SK-N-SH treated with all-trans-retinoic acid at 6 μM for 48 hours (cell line): Measurements from ENCODE around the gene DNAH8.

Source experiments
- ATAC-seq: fragments of 200-7000 bp; cut with Tn5 transposase; 3 replicates; pipeline ENCODE4 v1.9.1; 2020; ENCODE audit warnings: mild to moderate bottlenecking, moderate library complexity
- BACH2 ChIP-seq: fragments of 250-450 bp; sonication (Bioruptor Pico); IDR thresholded peaks from 2 replicates; pipeline ENCODE4 v1.9.0; 2021; ENCODE audit warnings: mild to moderate bottlenecking, borderline replicate concordance
- CSDC2 ChIP-seq: fragments of 250-450 bp; sonication (Bioruptor Pico); IDR thresholded peaks from 2 replicates; pipeline ENCODE4 v1.5.0; 2020; ENCODE audit warnings: mild to moderate bottlenecking, moderate library complexity
- CSRNP3 ChIP-seq: fragments of 250-450 bp; sonication (Bioruptor Pico); IDR thresholded peaks from 2 replicates; pipeline ENCODE4 v1.5.1; 2021; ENCODE audit warnings: mild to moderate bottlenecking, moderate library complexity
- ESRRG ChIP-seq: fragments of 250-450 bp; sonication (Bioruptor Pico); IDR thresholded peaks from 2 replicates; pipeline ENCODE4 v1.6.1; 2021; ENCODE audit warnings: mild to moderate bottlenecking
- GLIS3 ChIP-seq: fragments of 250-450 bp; sonication (Bioruptor Pico); IDR thresholded peaks from 2 replicates; pipeline ENCODE4 v1.5.0; 2020; ENCODE audit warnings: mild to moderate bottlenecking, moderate library complexity
- ISL1 ChIP-seq: fragments of 250-450 bp; sonication (Bioruptor Pico); IDR thresholded peaks from 2 replicates; pipeline ENCODE4 v2.1.2; 2022; ENCODE audit warnings: mild to moderate bottlenecking, moderate library complexity
- OSR1 ChIP-seq: fragments of 250-450 bp; sonication (Bioruptor Pico); IDR thresholded peaks from 2 replicates; pipeline ENCODE4 v1.8.0; 2022; ENCODE audit warnings: moderate library complexity, mild to moderate bottlenecking, inconsistent platforms
- PATZ1 ChIP-seq: fragments of 250-450 bp; sonication (Bioruptor Pico); IDR thresholded peaks from 2 replicates; pipeline ENCODE4 v1.8.0; 2020; ENCODE audit warnings: mild to moderate bottlenecking, moderate library complexity, borderline replicate concordance
- POU6F1 ChIP-seq: fragments of 250-450 bp; sonication (Bioruptor Pico); IDR thresholded peaks from 2 replicates; pipeline ENCODE4 v1.8.0; 2021; ENCODE audit warnings: low read depth, mild to moderate bottlenecking, moderate library complexity, borderline replicate concordance
- PPARA ChIP-seq: fragments of 250-450 bp; sonication (Bioruptor Pico); IDR thresholded peaks from 2 replicates; pipeline ENCODE4 v1.5.0; 2020; ENCODE audit warnings: mild to moderate bottlenecking, borderline replicate concordance
- SNAI2 ChIP-seq: fragments of 250-450 bp; sonication (Bioruptor Pico); IDR thresholded peaks from 2 replicates; pipeline ENCODE4 v1.5.0; 2020; ENCODE audit warnings: mild to moderate bottlenecking, moderate library complexity
- TCF4 ChIP-seq: fragments of 250-450 bp; sonication (Bioruptor Pico); IDR thresholded peaks from 2 replicates; pipeline ENCODE4 v1.8.0; 2021; ENCODE audit warnings: mild to moderate bottlenecking, moderate library complexity, borderline replicate concordance
- TSHZ2 ChIP-seq: fragments of 250-450 bp; sonication (Bioruptor Pico); IDR thresholded peaks from 2 replicates; pipeline ENCODE4 v1.5.0; 2020; ENCODE audit warnings: mild to moderate bottlenecking, moderate library complexity
- ZC3H10 ChIP-seq: fragments of 250-450 bp; sonication (Bioruptor Pico); IDR thresholded peaks from 2 replicates; pipeline ENCODE4 v1.5.1; 2021; ENCODE audit warnings: mild to moderate bottlenecking, moderate library complexity
- ZFP3 ChIP-seq: fragments of 250-450 bp; sonication (Bioruptor Pico); IDR thresholded peaks from 2 replicates; pipeline ENCODE4 v1.5.0; 2020; ENCODE audit warnings: mild to moderate bottlenecking, moderate library complexity
- ZFP30 ChIP-seq: fragments of 450-650 bp; formaldehyde crosslinking; IDR thresholded peaks from 2 replicates; pipeline ENCODE4 v1.5.0; 2022; ENCODE audit warnings: mild to moderate bottlenecking, moderate library complexity
- ZNF565 ChIP-seq: fragments of 450-650 bp; formaldehyde crosslinking; conservative IDR thresholded peaks from 2 replicates; pipeline ENCODE4 v1.5.0; 2020; ENCODE audit warnings: low read depth, mild to moderate bottlenecking, moderate library complexity
- ZNF70 ChIP-seq: fragments of 450-650 bp; formaldehyde crosslinking; IDR thresholded peaks from 2 replicates; pipeline ENCODE4 v1.5.0; 2020; ENCODE audit warnings: mild to moderate bottlenecking, moderate library complexity
- ZNF8 ChIP-seq: fragments of 450-650 bp; formaldehyde crosslinking; IDR thresholded peaks from 2 replicates; pipeline ENCODE4 v1.5.0; 2020; ENCODE audit warnings: mild to moderate bottlenecking, moderate library complexity

Gene DNAH8

DNA sequence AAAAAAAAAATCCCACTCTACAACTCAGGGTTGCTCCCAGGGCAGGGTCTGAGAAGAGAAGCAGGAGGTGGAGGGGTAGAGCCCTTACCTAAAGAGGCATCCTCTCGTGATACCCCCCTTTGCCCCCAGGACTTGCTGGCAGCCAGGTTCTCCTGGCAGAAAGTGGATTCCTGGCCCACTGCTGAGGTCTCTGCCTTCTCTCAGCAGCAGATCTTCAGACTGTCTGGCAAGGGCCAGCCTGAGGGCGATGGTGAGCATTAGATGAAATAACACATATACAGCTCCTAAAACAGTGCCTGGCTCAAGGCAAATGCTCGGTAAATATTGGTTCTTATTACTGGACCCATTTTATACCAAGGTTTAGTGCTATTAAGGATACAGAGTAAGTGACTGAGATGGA is 328.7 kb downstream of the DNAH8 start:
- ATAC-seq: no peak
- TF ChIP-seq ZFP30 (CRISPR knock-in tag) (no peak), POU6F1 (CRISPR knock-in tag) (no peak), CSDC2 (CRISPR knock-in tag) (no peak), PPARA (no peak), PATZ1 (no peak), ZFP3 (no peak), CSRNP3 (CRISPR knock-in tag) (no peak), TSHZ2 (CRISPR knock-in tag) (no peak), BACH2 (CRISPR knock-in tag) (no peak), ESRRG (no peak), TCF4 (no peak), ZNF565 (CRISPR knock-in tag) (no peak), ZNF8 (CRISPR knock-in tag) (no peak), GLIS3 (CRISPR knock-in tag) (no peak), ZNF70 (CRISPR knock-in tag) (no peak)

GRCh38 chr6:39044181-39044580 is 329.1 kb downstream of the DNAH8 start:
- TF ChIP-seq ESRRG (no peak), TSHZ2 (CRISPR knock-in tag) (no peak), OSR1 (CRISPR knock-in tag) (no peak), ZFP30 (CRISPR knock-in tag) (no peak), PATZ1 (no peak), CSRNP3 (CRISPR knock-in tag) (no peak), CSDC2 (CRISPR knock-in tag) (no peak), ZFP3 (no peak), ISL1 (CRISPR knock-in tag) (no peak), GLIS3 (CRISPR knock-in tag) (no peak), SNAI2 (CRISPR knock-in tag) (no peak), ZC3H10 (CRISPR knock-in tag) (no peak), PPARA (no peak)
- ATAC-seq: no peak
